NCI-H460 (cell line): ENCODE data around the gene WWOX. TPM values are rescaled to one million over a fixed set of nuclear protein-coding genes. Genes with fewer than 3 reads are reported as not detected.

Experiments used
- DNase-seq: peaks from one replicate; pipeline ENCODE4 v3.0.0-alpha.2; 2016; ENCODE audit warnings: low read depth; ENCODE audit errors: extremely low read depth
- total RNA-seq: library from RNA; depleted of rRNA; stranded (reverse); fragments of >200 nt; shearing (Covaris generic); gene quantifications from 2 replicates; pipeline ENCODE4 v1.2.3, GENCODE V29; 2014

WWOX gene
- total RNA-seq, 1 experiment from 2014 or later, result 11.1 TPM

GRCh38 chr16:78140818-78141466 lies 41.5 kb downstream of the WWOX start:
- DNase-seq, result no peak

- no peak for DNase-seq
These were observed 43.3 kb downstream of the WWOX start for GRCh38 chr16:78142788-78143187.

- DNase-seq, result no peak
These were observed 47.4 kb downstream of the WWOX start for GRCh38 chr16:78146807-78147206.

GRCh38 chr16:78147911-78148401 lies 48.5 kb downstream of the WWOX start:
- DNase-seq, result no peak

GRCh38 chr16:78150233-78150632 lies 50.8 kb downstream of the WWOX start:
- DNase-seq, result no peak

- DNase-seq, result no peak
These were observed 55.4 kb downstream of the WWOX start for GRCh38 chr16:78154729-78155461.

GRCh38 chr16:78155791-78156345 lies 56.4 kb downstream of the WWOX start:
- DNase-seq, result no peak

GRCh38 chr16:78161023-78161729 lies 61.7 kb downstream of the WWOX start:
- DNase-seq, result no peak

GRCh38 chr16:78163772-78164670 lies 64.6 kb downstream of the WWOX start:
- no peak for DNase-seq

GRCh38 chr16:78170494-78170933 lies 71.1 kb downstream of the WWOX start:
- no peak for DNase-seq

- no peak for DNase-seq
These were observed 75.8 kb downstream of the WWOX start for GRCh38 chr16:78175287-78175686.

- DNase-seq, result no peak
These were observed 77.0 kb downstream of the WWOX start for GRCh38 chr16:78176435-78176834.

- DNase-seq, result no peak
These were observed 77.8 kb downstream of the WWOX start for GRCh38 chr16:78177218-78177617.

GRCh38 chr16:78177987-78178386 lies 78.5 kb downstream of the WWOX start:
- no peak for DNase-seq

GRCh38 chr16:78179666-78180065 lies 80.2 kb downstream of the WWOX start:
- DNase-seq, result no peak

- DNase-seq, result no peak
These were observed 80.9 kb downstream of the WWOX start for GRCh38 chr16:78180349-78180748.

GRCh38 chr16:78183437-78184237 lies 84.2 kb downstream of the WWOX start:
- no peak for DNase-seq

- no peak for DNase-seq
These were observed 85.1 kb downstream of the WWOX start for GRCh38 chr16:78184238-78185183.
